ENCODE results near the gene PNCK. TPM values are rescaled to one million over a fixed set of nuclear protein-coding genes. Genes with fewer than 3 reads are reported as not detected.

The PNCK gene
- total RNA-seq, 1 experiment from 2014 or later = 1.1 TPM

GRCh38 chrX:153672531-153673427 is 834 bp downstream of the PNCK start:
- TF ChIP-seq, protein P1, sequence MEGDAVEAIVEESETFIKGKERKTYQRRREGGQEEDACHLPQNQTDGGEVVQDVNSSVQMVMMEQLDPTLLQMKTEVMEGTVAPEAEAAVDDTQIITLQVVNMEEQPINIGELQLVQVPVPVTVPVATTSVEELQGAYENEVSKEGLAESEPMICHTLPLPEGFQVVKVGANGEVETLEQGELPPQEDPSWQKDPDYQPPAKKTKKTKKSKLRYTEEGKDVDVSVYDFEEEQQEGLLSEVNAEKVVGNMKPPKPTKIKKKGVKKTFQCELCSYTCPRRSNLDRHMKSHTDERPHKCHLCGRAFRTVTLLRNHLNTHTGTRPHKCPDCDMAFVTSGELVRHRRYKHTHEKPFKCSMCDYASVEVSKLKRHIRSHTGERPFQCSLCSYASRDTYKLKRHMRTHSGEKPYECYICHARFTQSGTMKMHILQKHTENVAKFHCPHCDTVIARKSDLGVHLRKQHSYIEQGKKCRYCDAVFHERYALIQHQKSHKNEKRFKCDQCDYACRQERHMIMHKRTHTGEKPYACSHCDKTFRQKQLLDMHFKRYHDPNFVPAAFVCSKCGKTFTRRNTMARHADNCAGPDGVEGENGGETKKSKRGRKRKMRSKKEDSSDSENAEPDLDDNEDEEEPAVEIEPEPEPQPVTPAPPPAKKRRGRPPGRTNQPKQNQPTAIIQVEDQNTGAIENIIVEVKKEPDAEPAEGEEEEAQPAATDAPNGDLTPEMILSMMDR (IDR thresholded peaks at IDR 0.05; ENCODE audit: unreplicated experiment) = no peak
- H3K9me3 Mint-ChIP-seq (ENCODE audit: low read depth, unreplicated experiment) = no peaks in the 10 kb centered on the region
- H3K4me1 Mint-ChIP-seq (ENCODE audit: low read depth, unreplicated experiment) = peaks cover 6% of the 10 kb centered on the region
- H3K4me3 Mint-ChIP-seq (ENCODE audit: low read depth, unreplicated experiment) = no peak overlapping the region
- H3K27ac Mint-ChIP-seq (ENCODE audit: unreplicated experiment) = no peak overlapping the region
- CTCF ChIA-PET = no interaction called here
- intact Hi-C loops (cut with micrococcal nuclease; ENCODE audit: unreplicated experiment) = no loop called here
- H3K27me3 Mint-ChIP-seq (ENCODE audit: unreplicated experiment) = peaks cover 51% of the 10 kb centered on the region
- no TSS peak for BruUV-seq (replicated peaks)
- DNase-seq = no peak
- H3K36me3 Mint-ChIP-seq (ENCODE audit: insufficient read depth, unreplicated experiment) = no peaks in the 10 kb centered on the region

- TF ChIP-seq, protein P1 (IDR thresholded peaks at IDR 0.05; ENCODE audit: unreplicated experiment) = no peak
- H3K27ac Mint-ChIP-seq (ENCODE audit: unreplicated experiment) = no peak overlapping the region
- DNase-seq = no peak
- intact Hi-C loops (cut with micrococcal nuclease; ENCODE audit: unreplicated experiment) = no loop called here
- H3K4me1 Mint-ChIP-seq (ENCODE audit: low read depth, unreplicated experiment) = peaks cover 12% of the 10 kb centered on the region
- BruUV-seq (replicated peaks) = no TSS peak
- H3K9me3 Mint-ChIP-seq (ENCODE audit: low read depth, unreplicated experiment) = no peaks in the 10 kb centered on the region
- H3K4me3 Mint-ChIP-seq (ENCODE audit: low read depth, unreplicated experiment) = no peak overlapping the region
- peaks cover 60% of the 10 kb centered on the region for H3K27me3 Mint-ChIP-seq (ENCODE audit: unreplicated experiment)
- CTCF ChIA-PET = no interaction called here
- H3K36me3 Mint-ChIP-seq (ENCODE audit: insufficient read depth, unreplicated experiment) = no peaks in the 10 kb centered on the region
These were observed 1.8 kb downstream of the PNCK start for GRCh38 chrX:153671589-153672530.

GRCh38 chrX:153670748-153671588 is 2.6 kb downstream of the PNCK start:
- DNase-seq = no peak
- Mint-ChIP-seq H3K4me1 (ENCODE audit: low read depth, unreplicated experiment) (peaks cover 12% of the 10 kb centered on the region), H3K27ac (ENCODE audit: unreplicated experiment) (no peak overlapping the region), H3K4me3 (ENCODE audit: low read depth, unreplicated experiment) (no peak overlapping the region), H3K27me3 (ENCODE audit: unreplicated experiment) (peaks cover 69% of the 10 kb centered on the region), H3K9me3 (ENCODE audit: low read depth, unreplicated experiment) (no peaks in the 10 kb centered on the region), H3K36me3 (ENCODE audit: insufficient read depth, unreplicated experiment) (no peaks in the 10 kb centered on the region)
- TF ChIP-seq, protein P1 (IDR thresholded peaks at IDR 0.05; ENCODE audit: unreplicated experiment) = no peak
- no TSS peak for BruUV-seq (replicated peaks)
- CTCF ChIA-PET = no interaction called here
- intact Hi-C loops (cut with micrococcal nuclease; ENCODE audit: unreplicated experiment) = no loop called here

All from Calu3 (cell line).